ENCODE results near the gene FAF1. TPM values are rescaled to one million over a fixed set of nuclear protein-coding genes. Genes with fewer than 3 reads are reported as not detected.

Gene FAF1
- total RNA-seq, 2 donors from 2014 or later = 25.5 to 68.6 TPM

GRCh38 chr1:50861772-50862171 is 98.3 kb downstream of the FAF1 start:
- peaks cover 12% of the 10 kb centered on the region for H3K9me3 ChIP-seq
- H3K4me3 ChIP-seq = no peak overlapping the region
- no peaks in the 10 kb centered on the region for H3K27me3 ChIP-seq (replicated peaks; ENCODE audit: insufficient read depth)
- H3K27ac ChIP-seq = no peak overlapping the region
- ATAC-seq (ENCODE audit: insufficient number of reproducible peaks, low FRiP score, low read depth) (no peak), DNase-seq (ENCODE audit: low spot score) (no peak)
- TF ChIP-seq, protein P1, sequence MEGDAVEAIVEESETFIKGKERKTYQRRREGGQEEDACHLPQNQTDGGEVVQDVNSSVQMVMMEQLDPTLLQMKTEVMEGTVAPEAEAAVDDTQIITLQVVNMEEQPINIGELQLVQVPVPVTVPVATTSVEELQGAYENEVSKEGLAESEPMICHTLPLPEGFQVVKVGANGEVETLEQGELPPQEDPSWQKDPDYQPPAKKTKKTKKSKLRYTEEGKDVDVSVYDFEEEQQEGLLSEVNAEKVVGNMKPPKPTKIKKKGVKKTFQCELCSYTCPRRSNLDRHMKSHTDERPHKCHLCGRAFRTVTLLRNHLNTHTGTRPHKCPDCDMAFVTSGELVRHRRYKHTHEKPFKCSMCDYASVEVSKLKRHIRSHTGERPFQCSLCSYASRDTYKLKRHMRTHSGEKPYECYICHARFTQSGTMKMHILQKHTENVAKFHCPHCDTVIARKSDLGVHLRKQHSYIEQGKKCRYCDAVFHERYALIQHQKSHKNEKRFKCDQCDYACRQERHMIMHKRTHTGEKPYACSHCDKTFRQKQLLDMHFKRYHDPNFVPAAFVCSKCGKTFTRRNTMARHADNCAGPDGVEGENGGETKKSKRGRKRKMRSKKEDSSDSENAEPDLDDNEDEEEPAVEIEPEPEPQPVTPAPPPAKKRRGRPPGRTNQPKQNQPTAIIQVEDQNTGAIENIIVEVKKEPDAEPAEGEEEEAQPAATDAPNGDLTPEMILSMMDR (IDR thresholded peaks at IDR 0.05) = no peak
- no peaks in the 10 kb centered on the region for H3K4me1 ChIP-seq (ENCODE audit: control insufficient read depth in 1 of 2, low read depth in 2 of 2)
- H3K36me3 ChIP-seq = no peaks in the 10 kb centered on the region

- no peaks in the 10 kb centered on the region for H3K4me1 ChIP-seq (ENCODE audit: control insufficient read depth in 1 of 2, low read depth in 2 of 2)
- H3K9me3 ChIP-seq = peaks cover 12% of the 10 kb centered on the region
- no peak overlapping the region for H3K27ac ChIP-seq
- no peak for ATAC-seq (ENCODE audit: insufficient number of reproducible peaks, low FRiP score, low read depth)
- DNase-seq (ENCODE audit: low spot score) = no peak
- H3K27me3 ChIP-seq (replicated peaks; ENCODE audit: insufficient read depth) = no peaks in the 10 kb centered on the region
- no peaks in the 10 kb centered on the region for H3K36me3 ChIP-seq
- TF ChIP-seq, protein P1 (IDR thresholded peaks at IDR 0.05) = no peak
- H3K4me3 ChIP-seq = no peak overlapping the region
Measured at GRCh38 chr1:50860702-50861101, 99.4 kb downstream of the FAF1 start.

- Histone ChIP-seq H3K36me3 (no peaks in the 10 kb centered on the region), H3K9me3 (peaks cover 12% of the 10 kb centered on the region), H3K27me3 (replicated peaks; ENCODE audit: insufficient read depth) (no peaks in the 10 kb centered on the region), H3K4me3 (no peak overlapping the region), H3K4me1 (ENCODE audit: control insufficient read depth in 1 of 2, low read depth in 2 of 2) (no peaks in the 10 kb centered on the region), H3K27ac (no peak overlapping the region)
- TF ChIP-seq, protein P1 (IDR thresholded peaks at IDR 0.05) = no peak
- ATAC-seq (ENCODE audit: insufficient number of reproducible peaks, low FRiP score, low read depth) (no peak), DNase-seq (ENCODE audit: low spot score) (no peak)
Measured at GRCh38 chr1:50860256-50860655, 99.8 kb downstream of the FAF1 start.

DNA sequence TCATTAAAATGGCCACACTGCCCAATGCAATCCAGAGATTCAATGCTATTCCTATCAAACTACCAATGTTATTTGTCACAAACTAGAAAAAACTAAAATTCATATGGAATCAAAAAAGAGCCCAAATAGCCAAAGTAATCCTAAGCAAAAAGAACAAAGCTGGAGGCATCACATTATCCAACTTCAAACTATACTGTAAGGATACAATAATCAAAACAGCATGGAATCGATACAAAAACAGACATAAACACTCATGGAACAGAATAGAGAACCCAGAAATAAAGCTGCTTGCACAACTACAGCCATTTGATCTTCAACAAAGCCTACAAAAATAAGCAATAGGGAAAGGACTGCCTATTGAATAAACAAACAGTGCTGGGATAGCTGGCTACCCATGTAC is 100.4 kb downstream of the FAF1 start:
- no peak for DNase-seq (ENCODE audit: low spot score)
- no peak for ATAC-seq (ENCODE audit: insufficient number of reproducible peaks, low FRiP score, low read depth)
- Histone ChIP-seq H3K36me3 (no peaks in the 10 kb centered on the region), H3K4me3 (no peak overlapping the region), H3K4me1 (ENCODE audit: control insufficient read depth in 1 of 2, low read depth in 2 of 2) (no peaks in the 10 kb centered on the region), H3K27ac (no peak overlapping the region), H3K9me3 (peaks cover 12% of the 10 kb centered on the region), H3K27me3 (replicated peaks; ENCODE audit: insufficient read depth) (no peaks in the 10 kb centered on the region)
- TF ChIP-seq, protein P1 (IDR thresholded peaks at IDR 0.05) = no peak

GRCh38 chr1:50858761-50859160 is 101.3 kb downstream of the FAF1 start:
- no peaks in the 10 kb centered on the region for H3K4me1 ChIP-seq (ENCODE audit: control insufficient read depth in 1 of 2, low read depth in 2 of 2)
- H3K4me3 ChIP-seq = no peak overlapping the region
- no peak overlapping the region for H3K27ac ChIP-seq
- TF ChIP-seq, protein P1 (IDR thresholded peaks at IDR 0.05) = no peak
- no peaks in the 10 kb centered on the region for H3K27me3 ChIP-seq (replicated peaks; ENCODE audit: insufficient read depth)
- no peaks in the 10 kb centered on the region for H3K36me3 ChIP-seq
- H3K9me3 ChIP-seq = peaks cover 12% of the 10 kb centered on the region
- DNase-seq (ENCODE audit: low spot score) = no peak
- ATAC-seq (ENCODE audit: insufficient number of reproducible peaks, low FRiP score, low read depth) = no peak

All from thoracic aorta (tissue), 2 donors.